HG03442 (cell line): ENCODE results near the gene C10orf53.

Experiments used
- ATAC-seq: cut with Tn5 transposase; IDR thresholded peaks from one replicate; pipeline ENCODE4 v1.9.1; 2021; ENCODE audit warnings: mild to moderate bottlenecking, moderate library complexity; ENCODE audit not compliant: unreplicated experiment

C10orf53 gene

DNA sequence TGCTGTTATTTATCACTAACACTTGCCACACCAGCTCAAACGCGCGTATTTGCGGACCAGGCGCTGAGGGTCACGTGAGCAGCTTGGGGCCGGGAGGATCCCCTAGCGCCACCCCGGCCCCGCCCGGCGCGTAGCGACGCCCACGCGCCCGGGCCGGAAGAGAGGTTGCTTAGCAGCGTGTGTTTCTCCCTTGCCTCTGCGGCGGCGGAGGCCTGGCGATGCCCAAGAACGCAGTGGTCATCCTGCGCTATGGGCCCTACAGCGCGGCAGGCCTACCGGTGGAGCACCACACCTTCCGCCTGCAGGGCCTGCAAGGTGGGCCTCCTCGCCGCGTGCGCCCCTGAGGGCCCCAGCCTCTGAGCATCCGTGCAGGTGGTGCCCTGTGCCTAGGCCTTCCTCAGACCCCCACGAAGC is at the start of gene C10orf53:
Gene C10orf53, plus strand, starts transcription at position 172 of the 414 bp plus-strand sequence. Its CDS starts 47 bp downstream, at position 219.
- no peak for ATAC-seq

DNA sequence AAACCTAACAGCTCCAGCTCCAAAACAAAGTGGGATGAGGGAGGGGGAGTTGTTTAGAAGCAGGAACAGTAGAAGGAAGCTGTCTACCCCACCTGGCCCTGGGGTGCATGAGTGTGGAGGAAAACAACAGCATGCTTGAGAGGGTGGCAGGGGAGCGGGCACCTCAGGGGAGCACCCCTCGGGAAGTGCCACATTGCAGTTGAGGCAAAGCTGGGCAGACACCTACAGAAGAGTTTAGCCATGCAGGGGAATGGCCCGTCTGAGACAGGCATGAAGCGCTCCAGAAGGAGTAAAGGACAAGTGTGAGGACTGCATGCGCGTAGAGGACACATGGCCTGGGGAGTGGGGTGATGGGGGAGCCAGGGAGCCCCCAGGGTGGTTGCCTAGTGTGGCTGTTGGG is 47.5 kb upstream of the C10orf53 start:
- no peak for ATAC-seq

DNA sequence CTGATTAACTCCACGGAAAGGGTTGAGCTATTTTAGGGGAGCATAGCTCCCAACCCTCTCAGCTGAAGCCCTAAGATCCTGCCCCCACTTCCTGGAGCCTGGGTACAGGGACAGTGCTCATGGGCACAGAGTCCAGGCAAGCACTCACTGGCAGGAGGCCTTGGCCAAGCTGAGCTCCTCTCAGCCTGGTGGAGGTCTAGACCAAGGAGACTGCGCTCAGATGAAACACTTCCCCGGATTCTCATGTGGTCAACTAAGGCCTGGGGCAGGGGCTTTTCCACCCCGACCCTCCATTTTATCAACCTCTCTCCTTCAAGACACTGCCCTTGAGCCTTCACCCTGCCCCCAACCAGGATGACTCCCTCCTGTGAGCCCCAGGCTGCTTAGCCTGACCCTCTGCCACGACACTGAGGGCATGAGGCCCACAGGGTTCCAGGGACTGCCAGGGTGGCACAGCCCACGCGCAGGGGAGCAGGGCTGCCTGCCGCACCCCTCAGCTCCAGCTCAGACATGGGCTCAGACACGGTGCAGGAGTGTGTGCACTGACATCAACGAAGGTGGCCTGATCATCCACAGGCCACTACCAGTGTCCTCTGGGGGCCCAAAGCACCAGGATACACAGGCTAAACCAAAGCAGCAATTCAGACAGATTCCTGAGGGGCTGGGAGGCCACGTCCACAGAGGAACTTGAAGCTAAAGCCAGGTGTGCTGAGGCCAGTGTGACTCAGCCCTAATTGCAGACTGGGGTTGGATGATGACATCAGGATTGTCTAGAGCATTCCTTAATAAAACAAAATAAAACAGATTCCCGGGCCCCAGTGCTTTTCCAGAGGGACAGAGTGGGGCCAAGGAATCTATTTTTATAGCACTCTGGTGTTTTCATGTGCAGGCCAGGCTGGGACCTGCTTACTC is 46.8 kb upstream of the C10orf53 start:
- no peak for ATAC-seq

DNA sequence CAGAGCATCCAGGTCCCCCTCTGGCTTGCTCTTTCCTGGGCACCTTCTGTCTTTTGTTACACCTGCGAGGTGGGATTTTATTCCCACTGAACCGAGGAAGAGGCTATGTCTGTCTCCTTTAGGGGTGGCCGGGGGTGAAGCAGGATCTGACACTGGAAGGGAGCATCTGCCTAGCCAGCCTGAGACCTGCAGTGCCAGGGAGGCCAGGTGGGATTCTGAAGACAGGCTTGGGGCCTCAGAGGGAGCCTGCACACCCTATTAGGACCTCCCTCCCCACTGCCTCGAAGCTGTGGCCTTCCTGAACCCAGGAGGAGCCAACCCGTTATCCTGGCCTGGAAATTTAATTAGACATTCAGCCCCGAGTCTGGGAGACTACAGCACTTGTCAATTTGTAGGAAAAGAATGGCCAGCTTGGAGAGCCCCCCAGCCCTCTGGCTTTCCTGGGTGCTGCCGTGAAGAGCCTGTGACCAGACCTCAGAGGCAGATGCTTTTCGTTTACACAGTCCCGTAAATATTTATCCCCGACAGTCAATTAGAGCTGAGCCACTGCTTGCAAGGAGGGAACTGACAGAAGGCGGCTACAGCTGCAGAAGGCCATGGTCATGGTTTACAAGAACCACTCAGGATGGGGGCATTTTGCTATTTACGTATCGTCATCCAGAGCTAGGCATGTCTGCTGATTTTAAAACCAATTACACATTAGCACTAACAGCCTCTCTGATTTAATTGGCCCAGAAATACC is 46.0 kb upstream of the C10orf53 start:
- ATAC-seq: no peak

GRCh38 chr10:49634069-49634660 is 45.3 kb upstream of the C10orf53 start:
- no peak for ATAC-seq

- no peak for ATAC-seq
Measured at GRCh38 chr10:49642311-49642710, 37.1 kb upstream of the C10orf53 start.

DNA sequence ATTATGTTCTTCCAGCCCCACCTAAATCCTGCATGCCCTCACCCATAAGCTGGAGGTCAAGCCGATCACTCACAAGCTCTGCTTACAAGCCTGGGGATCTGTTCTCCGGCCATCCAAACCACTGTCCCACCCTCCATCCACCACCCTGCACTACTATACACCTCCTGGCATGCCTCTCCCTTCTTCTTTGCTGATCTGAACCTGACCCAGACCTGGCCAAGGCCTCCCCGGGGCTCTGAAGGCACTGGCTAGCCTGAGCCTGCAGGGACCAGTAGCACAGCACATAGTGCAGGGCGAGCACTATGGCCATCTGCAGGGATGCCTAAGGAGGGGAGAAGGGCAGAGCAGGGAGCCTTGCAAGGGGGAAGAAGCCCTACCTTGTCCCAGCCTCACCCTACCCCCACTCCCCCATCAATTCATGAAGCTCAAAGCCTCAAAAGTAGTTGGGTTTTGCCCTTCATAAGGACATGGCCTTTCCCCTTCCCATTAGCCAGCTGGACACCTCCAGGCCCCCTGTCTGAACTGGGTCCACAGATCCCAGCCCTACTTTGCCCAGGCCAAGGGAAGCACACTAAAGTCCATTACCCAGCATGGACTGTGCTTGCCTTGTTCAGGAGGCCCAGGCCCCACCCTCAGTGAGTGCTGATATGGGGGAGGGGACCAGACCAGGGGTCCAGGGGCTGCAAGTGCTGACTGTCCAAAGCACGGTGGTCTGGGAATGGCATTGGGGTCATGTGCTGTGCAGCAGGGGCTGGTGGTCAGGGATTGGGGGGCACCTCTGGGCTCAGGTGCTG is 36.0 kb upstream of the C10orf53 start:
- ATAC-seq: no peak

DNA sequence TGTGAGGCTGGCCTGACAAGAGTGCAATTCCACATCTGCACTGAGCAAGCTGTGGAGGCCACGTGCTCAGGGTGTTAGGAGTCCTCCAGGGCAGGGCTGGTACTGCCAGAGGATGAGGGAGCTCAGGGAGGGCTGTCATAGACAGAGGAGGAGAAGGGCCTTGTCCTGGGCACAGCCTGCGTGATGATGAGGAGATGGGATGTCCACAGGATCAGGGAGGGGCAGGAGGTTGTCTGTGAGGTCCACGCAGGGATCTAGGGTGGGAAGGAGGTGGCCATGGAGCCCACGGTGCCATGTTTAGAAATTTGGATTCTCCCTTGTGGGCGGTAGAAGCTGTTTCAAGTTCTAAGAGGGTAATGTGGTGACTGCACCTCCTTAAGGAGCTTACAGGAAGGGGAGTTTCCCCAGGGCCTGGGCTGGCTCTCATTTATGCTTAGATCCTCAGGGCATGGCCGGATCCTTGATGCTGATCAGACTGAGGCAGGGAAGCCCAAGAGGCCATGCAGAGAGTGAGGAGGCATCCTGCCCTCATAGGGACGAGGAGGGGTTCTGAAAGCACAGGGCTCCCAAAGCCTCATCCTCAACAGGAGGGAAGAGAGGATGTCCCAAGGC is 35.3 kb upstream of the C10orf53 start:
- no peak for ATAC-seq

- ATAC-seq: no peak
Measured at GRCh38 chr10:49645417-49645816, 34.0 kb upstream of the C10orf53 start.

DNA sequence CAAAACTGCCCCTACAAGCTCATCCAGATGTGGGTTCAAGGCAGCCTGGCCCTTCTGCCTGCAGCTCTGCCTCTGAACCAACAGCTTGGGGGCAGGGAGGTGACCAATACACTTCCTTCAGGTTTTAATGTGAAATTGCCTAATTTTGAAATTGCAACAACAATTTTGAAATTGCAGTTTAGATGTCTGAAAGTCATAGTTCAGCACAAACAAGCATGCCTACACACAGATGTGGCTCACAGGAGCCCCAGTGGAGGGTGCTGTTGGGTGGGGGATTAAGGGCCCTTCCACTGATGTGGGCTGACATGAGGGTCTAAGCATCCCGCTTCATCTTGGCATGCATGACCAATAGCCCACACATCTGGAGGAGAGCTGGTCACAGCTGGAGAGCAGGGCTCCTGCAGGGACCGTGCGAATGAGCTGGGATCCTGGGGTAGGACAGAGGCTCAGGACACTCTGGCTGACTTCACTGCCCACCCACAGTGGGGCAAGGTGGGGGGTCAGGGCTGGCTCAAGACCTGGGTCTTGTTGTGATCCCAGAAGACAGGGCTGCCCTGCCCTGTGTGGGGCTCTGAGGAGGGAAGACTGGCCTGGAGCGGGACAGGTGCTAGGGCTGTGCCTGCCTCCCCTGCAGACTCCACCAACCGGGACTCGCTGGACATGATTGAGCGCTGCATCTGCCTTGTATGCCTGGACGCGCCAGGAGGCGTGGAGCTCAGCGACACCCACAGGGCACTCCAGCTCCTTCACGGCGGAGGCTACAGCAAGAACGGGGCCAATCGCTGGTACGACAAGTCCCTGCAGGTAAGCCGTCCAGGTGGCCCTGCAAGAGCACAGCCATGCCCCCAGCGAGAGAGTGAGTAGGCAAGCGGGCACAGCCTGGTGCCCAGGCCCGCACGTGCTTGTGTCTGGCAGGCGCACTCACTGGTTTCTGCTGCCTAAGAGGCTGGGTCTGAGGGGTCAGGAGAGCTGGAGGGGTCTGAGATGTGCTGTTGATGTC is 33.3 kb upstream of the C10orf53 start:
- ATAC-seq: no peak

DNA sequence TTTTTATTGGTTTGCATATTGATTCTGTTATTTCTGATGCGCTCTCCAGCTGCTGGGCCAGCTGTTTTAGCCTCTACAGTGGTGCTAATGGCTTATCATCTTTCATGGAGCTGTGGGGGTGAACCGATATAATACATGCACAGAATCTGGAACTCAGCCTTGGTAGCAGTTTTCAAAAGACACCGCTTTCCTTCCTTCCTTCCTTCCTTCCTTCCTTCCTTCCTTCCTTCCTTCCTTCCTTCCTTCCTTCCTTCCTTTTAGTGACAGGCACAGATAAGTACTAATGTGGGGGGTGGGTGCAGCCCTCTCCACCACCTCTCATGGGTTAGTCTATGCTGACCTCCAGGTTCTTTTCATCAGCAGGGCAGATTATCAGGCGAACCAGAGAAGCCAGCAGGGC is 31.9 kb upstream of the C10orf53 start:
- ATAC-seq: no peak

- no peak for ATAC-seq
Measured at GRCh38 chr10:49647985-49648795, 31.3 kb upstream of the C10orf53 start.

DNA sequence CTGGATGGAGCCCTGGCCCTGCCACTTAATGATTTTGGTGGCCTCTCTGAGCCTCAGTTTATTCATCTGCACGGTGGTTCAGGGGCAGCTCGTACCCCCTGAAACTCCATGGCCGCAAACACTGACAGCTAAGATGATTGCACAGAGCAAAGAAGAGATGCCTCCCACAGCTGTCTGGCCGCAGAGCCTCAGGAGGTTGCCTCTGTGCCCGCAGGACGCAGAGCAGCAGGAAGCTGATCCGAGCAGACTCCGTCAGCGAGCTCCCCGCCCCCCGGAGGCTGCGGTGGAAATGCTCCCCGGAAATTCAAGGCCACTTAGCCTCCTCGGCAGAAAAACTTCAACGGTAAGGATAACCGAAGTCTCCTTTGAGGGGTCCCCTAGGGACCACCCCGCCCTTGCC is 30.2 kb upstream of the C10orf53 start:
- ATAC-seq: no peak

DNA sequence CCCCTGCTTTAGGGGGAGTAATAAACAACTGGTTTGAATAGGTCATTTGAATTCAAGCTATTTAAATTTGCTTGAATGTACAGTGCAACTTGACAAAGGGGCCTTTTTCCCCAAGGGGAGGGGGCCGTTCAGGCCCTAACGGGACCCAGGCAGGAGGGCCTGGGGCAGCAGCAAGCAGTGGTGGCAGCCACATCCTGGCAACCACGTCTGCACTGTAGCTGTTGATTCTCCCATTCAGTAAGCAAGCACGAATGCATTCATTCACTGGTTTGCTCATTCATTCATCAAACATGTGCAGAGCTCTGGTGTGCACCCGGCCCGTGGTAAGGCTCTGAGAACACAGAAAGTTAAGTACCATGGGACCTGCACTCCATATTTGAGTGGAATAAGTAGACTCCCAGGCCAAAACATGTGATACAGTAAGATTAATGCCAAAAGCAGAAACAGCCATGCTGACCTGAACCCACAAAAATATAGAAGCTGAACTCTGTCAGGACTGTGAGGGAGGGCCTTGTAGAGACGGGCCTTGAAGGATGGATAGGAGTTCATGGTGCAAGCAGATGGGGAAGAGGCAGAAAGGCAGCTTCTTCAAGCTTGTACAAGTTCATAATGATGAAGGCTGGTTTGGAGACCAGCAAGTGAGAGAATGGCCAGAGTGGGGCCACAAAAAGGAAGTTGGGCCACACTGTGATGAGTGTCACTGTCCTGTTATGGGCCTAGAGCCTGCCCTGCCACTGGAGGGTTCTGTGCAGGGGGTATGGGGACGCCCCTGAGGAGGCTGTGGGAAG is 29.3 kb upstream of the C10orf53 start:
- no peak for ATAC-seq

DNA sequence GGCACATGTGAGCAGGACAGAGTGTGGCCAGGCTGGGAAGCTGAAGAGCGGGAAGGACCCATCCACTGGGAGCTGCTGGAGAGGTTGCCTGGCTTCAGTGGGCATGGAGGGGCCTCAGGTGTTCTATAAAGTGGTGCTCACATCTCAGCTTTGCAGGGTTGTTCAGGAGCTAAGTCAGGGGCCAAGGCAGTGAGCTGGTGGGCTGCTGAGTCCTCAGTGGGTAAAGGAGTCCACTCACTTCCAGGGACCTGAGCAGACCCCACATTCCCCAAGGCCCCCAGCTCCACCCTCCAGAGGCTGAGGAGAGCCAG is 28.8 kb upstream of the C10orf53 start:
- no peak for ATAC-seq

- no peak for ATAC-seq
Measured at GRCh38 chr10:49651039-49651835, 28.2 kb upstream of the C10orf53 start.

GRCh38 chr10:49651917-49652316 is 27.5 kb upstream of the C10orf53 start:
- ATAC-seq: no peak
